Astrocyte of the cerebellum (primary cell): Measurements from ENCODE around the gene RORB.
"Not testable (repeated sequence)": the region's sequence is repeated elsewhere in the genome, so short reads cannot be mapped to it uniquely, and the experiment has no call there.

Experiments used
- DNase-seq: peaks from one replicate; pipeline ENCODE4 v3.0.0-alpha.2; 2011; ENCODE audit warnings: low read depth
- H3K4me3 ChIP-seq: 2 replicates; pipeline ENCODE4 v1.5.1; 2011; ENCODE audit warnings: mild to moderate bottlenecking, low read depth, low read length, moderate library complexity
- CTCF ChIP-seq: IDR thresholded peaks from 2 replicates; pipeline ENCODE4 v1.5.1; 2012; ENCODE audit warnings: low read length, low read depth, moderate library complexity, mild to moderate bottlenecking; ENCODE audit errors: missing control alignments
- in situ Hi-C: cut with HindIII; loops from 2 replicates; pipeline ENCODE4 v1.10.0; 2017; ENCODE audit warnings: low sequenced_read_pairs

The RORB gene

GRCh38 chr9:74524289-74524688 lies 27.2 kb downstream of the RORB start:
- DNase-seq = no peak
- in situ Hi-C loops = no loop called here

DNA sequence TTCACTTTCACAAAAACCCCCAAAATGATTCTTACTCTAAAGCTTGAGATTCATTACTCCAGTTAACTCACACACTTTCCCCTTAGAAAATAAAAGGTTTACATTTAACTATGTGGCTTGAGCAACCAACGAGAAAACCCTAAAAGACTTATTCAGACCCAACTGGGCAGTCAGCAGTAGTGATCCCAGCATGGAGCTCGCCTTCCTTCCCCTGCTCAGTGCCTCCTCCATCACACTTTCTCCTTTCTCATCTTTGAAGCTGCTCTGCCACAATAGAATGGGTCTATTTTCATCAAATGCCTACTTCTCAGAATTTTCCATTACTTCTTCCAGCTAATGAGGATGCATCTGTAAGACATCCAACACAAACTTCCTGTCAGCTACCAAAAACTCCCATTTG lies 29.1 kb downstream of the RORB start:
- in situ Hi-C loops = no loop called here
- no peak for DNase-seq
- no peak overlapping the region for H3K4me3 ChIP-seq
- TF ChIP-seq CTCF = no peak

More at GRCh38 chr9:74524289-74524688, 27.2 kb downstream of the RORB start:
- no peak overlapping the region for H3K4me3 ChIP-seq
- no peak for TF ChIP-seq CTCF

DNA sequence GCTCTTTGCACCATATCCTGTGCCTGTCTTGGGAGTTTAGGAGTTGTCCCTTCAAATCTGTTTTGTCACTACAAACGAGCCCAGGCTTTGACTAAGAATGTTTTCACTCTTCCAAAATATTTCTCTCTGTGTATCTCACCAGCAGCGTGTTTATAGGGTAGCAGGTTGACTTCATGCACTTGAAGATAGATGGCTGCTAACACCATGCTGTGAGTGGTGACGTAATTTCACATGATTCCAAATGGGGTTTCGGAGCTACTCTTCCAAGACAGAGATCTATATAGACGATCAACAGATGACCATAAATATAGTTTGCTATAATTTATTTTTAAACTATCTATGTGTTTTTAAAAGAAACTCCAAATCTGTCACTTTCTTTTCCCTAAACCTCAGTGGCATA lies 30.6 kb downstream of the RORB start:
- H3K4me3 ChIP-seq = no peak overlapping the region
- in situ Hi-C loops = no loop called here
- TF ChIP-seq CTCF = no peak
- DNase-seq = no peak

- DNase-seq = no peak
- TF ChIP-seq CTCF = no peak
- H3K4me3 ChIP-seq = no peak overlapping the region
- in situ Hi-C loops = no loop called here
These were observed 31.1 kb downstream of the RORB start for GRCh38 chr9:74528207-74528606.

DNA sequence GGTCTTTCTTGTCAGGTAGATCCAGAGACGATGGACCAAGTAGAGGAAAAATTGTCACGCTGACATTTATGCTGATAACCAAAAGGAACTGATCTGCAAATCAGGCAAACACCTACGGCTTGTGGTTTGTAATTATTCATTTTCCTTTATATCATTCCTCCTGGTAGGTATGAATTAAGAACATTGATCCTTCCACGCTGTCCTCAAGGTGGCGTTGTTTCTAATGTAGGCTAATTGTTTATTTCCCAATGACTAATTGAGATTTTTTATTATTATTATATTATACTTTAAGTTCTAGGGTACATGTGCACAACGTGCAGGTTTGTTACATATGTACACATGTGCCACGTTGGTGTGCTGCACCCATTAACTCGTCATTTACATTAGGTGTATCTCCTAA lies 33.3 kb downstream of the RORB start:
- in situ Hi-C loops, H3K4me3 ChIP-seq, DNase-seq: not testable (repeated sequence)

GRCh38 chr9:74533253-74533652 lies 36.1 kb downstream of the RORB start:
- in situ Hi-C loops = no loop called here
- H3K4me3 ChIP-seq = no peak overlapping the region
- TF ChIP-seq CTCF = no peak
- no peak for DNase-seq

DNA sequence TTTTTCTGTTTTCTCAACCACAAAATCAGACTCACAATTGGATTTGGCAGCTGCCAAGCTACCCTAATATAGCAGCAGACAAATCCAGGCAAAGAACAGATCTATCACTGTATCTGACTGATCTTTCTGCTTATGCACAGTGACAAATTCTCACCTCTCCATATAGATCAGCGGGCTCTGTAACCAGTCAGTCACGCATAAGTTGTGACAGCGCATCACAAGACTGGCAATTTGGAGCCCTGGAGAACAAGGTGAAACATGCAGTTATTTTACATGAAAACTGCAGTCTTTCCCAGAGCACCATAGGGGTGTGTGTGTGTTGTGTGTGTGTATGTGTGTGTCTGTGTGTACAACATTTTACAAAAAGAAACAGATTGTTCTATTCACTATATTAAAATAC lies 37.7 kb downstream of the RORB start:
- in situ Hi-C loops = no loop called here
- no peak overlapping the region for H3K4me3 ChIP-seq
- DNase-seq = no peak
- TF ChIP-seq CTCF = no peak
